NCI-H146 treated with DMSO at 0.1 percent for 48 hours (cell line): ENCODE data around the gene UGT1A3.

Source experiments
- DNase-seq: peaks from one replicate; lab custom pipeline; 2025; ENCODE audit not compliant: unreplicated experiment; lab: John Stamatoyannopoulos, UW

Gene UGT1A3

GRCh38 chr2:233814056-233814835 is 85.4 kb downstream of the UGT1A3 start:
- no peak for DNase-seq

GRCh38 chr2:233815861-233816260 is 87.0 kb downstream of the UGT1A3 start:
- DNase-seq: no peak

- DNase-seq: no peak
These were observed 87.5 kb downstream of the UGT1A3 start for GRCh38 chr2:233816334-233816733.

GRCh38 chr2:233816771-233817170 is 87.9 kb downstream of the UGT1A3 start:
- DNase-seq: no peak

GRCh38 chr2:233817361-233817911 is 88.6 kb downstream of the UGT1A3 start:
- DNase-seq: no peak

GRCh38 chr2:233817995-233818638 is 89.3 kb downstream of the UGT1A3 start:
- no peak for DNase-seq

GRCh38 chr2:233818639-233819621 is 90.1 kb downstream of the UGT1A3 start:
- no peak for DNase-seq

GRCh38 chr2:233819884-233820773 is 91.3 kb downstream of the UGT1A3 start:
- no peak for DNase-seq

- no peak for DNase-seq
These were observed 91.9 kb downstream of the UGT1A3 start for GRCh38 chr2:233820774-233821105.

- DNase-seq: no peak
These were observed 92.4 kb downstream of the UGT1A3 start for GRCh38 chr2:233821196-233821595.

GRCh38 chr2:233821709-233822100 is 92.9 kb downstream of the UGT1A3 start:
- no peak for DNase-seq

GRCh38 chr2:233822101-233822771 is 93.4 kb downstream of the UGT1A3 start:
- no peak for DNase-seq
